HCT116 (cell line): ENCODE results near the gene MEIS2. TPM values are rescaled to one million over a fixed set of nuclear protein-coding genes. Genes with fewer than 3 reads are reported as not detected.

ENCODE experiments used
- ATAC-seq: fragments of 200-7000 bp; cut with Tn5 transposase; 2 replicates; pipeline ENCODE4 v1.9.1; 2020; ENCODE audit warnings: mild to moderate bottlenecking, moderate library complexity
- BruUV-seq: library from RNA; stranded (reverse); fragments of 400-500 nt; replicated peaks from 2 replicates; lab custom pipeline; 2021; lab: Mats Ljungman, UMichigan
- CTCF ChIA-PET: fragments of 300-600 bp; sonication (Branson Sonifier 250); formaldehyde crosslinking; loops from one replicate; lab custom pipeline; 2021; ENCODE audit warnings: antibody characterized with exemption; lab: Charles Lee
- POLR2A ChIA-PET: fragments of 300-600, 350-600 bp; sonication (Branson Sonifier 250); formaldehyde crosslinking; loops from one replicate; lab custom pipeline; 2021; ENCODE audit warnings: antibody characterized with exemption; lab: Charles Lee
- RAD21 ChIA-PET, 2 experiments: fragments of 300-600 bp; sonication (Branson Sonifier 250); formaldehyde crosslinking; loops; one replicate each; lab custom pipeline; 2023; ENCODE audit warnings: low total read pairs in 2 of 2; ENCODE audit not compliant: uncharacterized antibody in 2 of 2, unreplicated experiment in 2 of 2, low non-redundant PET in 1 of 2; lab: Charles Lee
- DNase-seq: peaks from one replicate; pipeline ENCODE4 v3.0.0-alpha.2; 2010; ENCODE audit warnings: low read depth, low spot score
- H2AFZ ChIP-seq: fragments of 200-600 bp; shearing (Covaris generic), sonication (generic); 2 replicates; pipeline ENCODE4 v1.6.1; 2017; ENCODE audit warnings: low read depth, mixed run types, mixed read lengths, antibody characterized with exemption, low read length; ENCODE audit not compliant: poor library complexity, severe bottlenecking
- H3K27ac ChIP-seq: 2 replicates; pipeline ENCODE4 v1.5.1; 2012; ENCODE audit warnings: low read depth, low read length
- H3K27me3 ChIP-seq: fragments of 200-600 bp; sonication (generic); 2 replicates; pipeline ENCODE4 v1.6.1; 2016; ENCODE audit warnings: mixed run types, low read length, mixed read lengths; ENCODE audit not compliant: insufficient read depth
- H3K36me3 ChIP-seq, 2 experiments: fragments of 200-500 bp in 1 of 2; fragments of 200-600 bp in 1 of 2; sonication (Bioruptor generic) in 1 of 2; sonication (generic) in 1 of 2; 2 replicates each; pipeline versions ENCODE4 v1.5.1 to v1.6.1; 2014 to 2016; ENCODE audit warnings: low read length in 2 of 2, inconsistent platforms in 1 of 2, mixed read lengths in 1 of 2, mixed run types in 1 of 2; ENCODE audit not compliant: insufficient read depth in 2 of 2, control insufficient read depth in 1 of 2
- H3K4me1 ChIP-seq, 2 experiments: fragments of 200-600 bp in 1 of 2; sonication (generic) in 1 of 2; 2 replicates each; pipeline versions ENCODE4 v1.5.1 to v1.6.1; 2012 to 2017; ENCODE audit warnings: low read length in 2 of 2, inconsistent platforms in 1 of 2, mild to moderate bottlenecking in 1 of 2, mixed read lengths in 1 of 2, mixed run types in 1 of 2, moderate library complexity in 1 of 2; ENCODE audit not compliant: insufficient read depth in 2 of 2, control insufficient read depth in 1 of 2
- H3K4me2 ChIP-seq: fragments of 200-600 bp; sonication (generic); 2 replicates; pipeline ENCODE4 v1.6.1; 2017; ENCODE audit warnings: mixed run types, low read length, mixed read lengths
- H3K4me3 ChIP-seq, 2 experiments: fragments of 200-600 bp in 1 of 2; sonication (generic) in 1 of 2; replicated peaks in 1 of 2; 2 replicates each; pipeline ENCODE4 v1.5.1; 2011 to 2016; ENCODE audit warnings: low read length in 2 of 2, control low read depth in 1 of 2, low read depth in 1 of 2, mild to moderate bottlenecking in 1 of 2, mixed read lengths in 1 of 2, mixed run types in 1 of 2
- H3K79me2 ChIP-seq: fragments of 200-600 bp; sonication (generic); 2 replicates; pipeline ENCODE4 v1.6.1; 2017; ENCODE audit warnings: mild to moderate bottlenecking, mixed run types, low read length, moderate library complexity, mixed read lengths; ENCODE audit not compliant: insufficient read depth
- H3K9ac ChIP-seq: fragments of 200-600 bp; sonication (generic); 2 replicates; pipeline ENCODE4 v1.6.1; 2016; ENCODE audit warnings: low read length, mixed read lengths
- H3K9me2 ChIP-seq: fragments of 200-600 bp; sonication (generic), shearing (Covaris generic); 2 replicates; pipeline ENCODE4 v1.6.1; 2017; ENCODE audit warnings: mixed run types, mild to moderate bottlenecking, moderate library complexity; ENCODE audit not compliant: insufficient read depth
- H3K9me3 ChIP-seq, 2 experiments: fragments of 200-500 bp in 1 of 2; fragments of 200-600 bp in 1 of 2; sonication (Bioruptor generic) in 1 of 2; sonication (generic) in 1 of 2; 2 replicates each; pipeline ENCODE4 v1.6.1; 2014 to 2017; ENCODE audit warnings: low read length in 2 of 2, mixed read lengths in 2 of 2, inconsistent platforms in 1 of 2, low read depth in 1 of 2, mild to moderate bottlenecking in 1 of 2, mixed run types in 1 of 2, moderate library complexity in 1 of 2; ENCODE audit not compliant: control insufficient read depth in 1 of 2, insufficient read depth in 1 of 2
- H4K20me1 ChIP-seq: fragments of 200-600 bp; sonication (generic), shearing (Covaris generic); 2 replicates; pipeline ENCODE4 v1.6.1; 2017; ENCODE audit warnings: mixed run types, mild to moderate bottlenecking, moderate library complexity; ENCODE audit not compliant: insufficient read depth
- EZH2 ChIP-seq: fragments of 200-600 bp; sonication (generic); IDR thresholded peaks from 2 replicates; pipeline ENCODE4 v1.6.1; 2017; ENCODE audit warnings: antibody characterized with exemption, mixed run types
- EZH2phosphoT487 ChIP-seq: fragments of 200-600 bp; IDR thresholded peaks from 2 replicates; pipeline ENCODE4 v1.6.1; 2018; ENCODE audit warnings: antibody characterized with exemption, borderline replicate concordance
- MAX ChIP-seq: IDR thresholded peaks from 2 replicates; pipeline ENCODE4 v1.6.1; 2012
- POLR2A ChIP-seq: IDR thresholded peaks from 2 replicates; pipeline ENCODE4 v1.7.0; 2011; ENCODE audit warnings: borderline replicate concordance; ENCODE audit not compliant: insufficient read depth, insufficient read length; ENCODE audit errors: extremely low read depth
- SIN3A ChIP-seq: IDR thresholded peaks from 2 replicates; pipeline ENCODE4 v1.6.1; 2012; ENCODE audit warnings: low read depth
- TCF7L2 ChIP-seq: IDR thresholded peaks from 2 replicates; pipeline ENCODE4 v1.7.0; 2011; ENCODE audit warnings: borderline replicate concordance, inconsistent platforms; ENCODE audit not compliant: insufficient read depth, insufficient read length; ENCODE audit errors: extremely low read depth
- ZFX ChIP-seq: fragments of 450-650 bp; IDR thresholded peaks from 2 replicates; pipeline ENCODE4 v1.6.1; 2017
- intact Hi-C: fragments of 100-400 bp; cut with micrococcal nuclease; formaldehyde crosslinking; loops from 2 replicates; pipeline ENCODE4 v1.10.0; 2022
- total RNA-seq: library from RNA; stranded (reverse); gene quantifications from one replicate; pipeline ENCODE4 v1.2.1, GENCODE V29; 2021; ENCODE audit not compliant: unreplicated experiment

MEIS2 gene
- total RNA-seq, 1 experiment from 2014 or later: 11.5 TPM

DNA sequence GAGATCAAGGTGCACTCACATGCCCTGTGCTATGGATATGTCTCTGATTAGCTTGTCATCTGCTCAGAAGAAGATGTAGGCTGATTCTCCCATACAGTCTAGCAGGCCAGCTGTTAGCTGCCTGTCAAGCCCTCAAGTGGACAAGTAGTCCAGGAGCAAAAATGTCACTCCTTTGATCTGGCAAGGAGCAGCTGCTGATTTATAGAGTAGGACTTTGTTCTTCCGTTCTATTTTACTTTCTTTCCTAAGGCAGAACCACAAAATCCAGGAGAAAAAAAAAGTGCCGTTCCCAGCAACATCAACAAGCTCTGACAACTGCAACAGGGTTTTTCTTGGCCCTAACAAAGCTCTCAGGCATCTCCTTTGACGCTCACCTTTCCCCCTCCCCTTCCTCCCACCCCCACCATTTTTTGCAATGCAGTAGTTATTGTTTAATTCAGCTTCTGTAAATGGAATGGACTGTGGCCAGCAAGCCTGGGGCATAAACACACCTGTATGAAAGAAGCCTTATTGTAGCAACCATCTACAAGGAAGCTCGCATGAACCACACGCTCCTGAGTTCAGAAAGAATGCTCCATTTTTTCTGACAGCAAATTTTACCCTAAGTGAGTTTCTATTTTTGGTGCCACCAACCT lies 196.3 kb downstream of the MEIS2 start:
- H3K9ac ChIP-seq: no peak overlapping the region
- intact Hi-C loops: no loop called here
- no peak overlapping the region for H2AFZ ChIP-seq
- TF ChIP-seq EZH2: no peak
- no peak for TF ChIP-seq POLR2A
- no peak for TF ChIP-seq TCF7L2
- no peak for TF ChIP-seq SIN3A
- TF ChIP-seq MAX: no peak
- H3K9me3 ChIP-seq: no peaks in the 10 kb centered on the region
- no peak for DNase-seq
- BruUV-seq: no TSS peak
- H3K4me3 ChIP-seq: no peak overlapping the region
- no peaks in the 10 kb centered on the region for H3K9me2 ChIP-seq
- no peak; the same call in 1 of the 2 replicates for ATAC-seq
- H3K36me3 ChIP-seq: no peaks in the 10 kb centered on the region
- H3K27me3 ChIP-seq: no peaks in the 10 kb centered on the region
- ChIA-PET POLR2A (no interaction called here), CTCF (no interaction called here), RAD21 (no interaction called here)
- H3K4me2 ChIP-seq: no peak overlapping the region
- H4K20me1 ChIP-seq: no peaks in the 10 kb centered on the region
- H3K4me1 ChIP-seq: peaks cover 0 to 13% of the 10 kb centered on the region in 2 experiments; a peak in 1 of 4 replicates
- peak overlapping the region; percentile 51 for H3K27ac ChIP-seq
- no peaks in the 10 kb centered on the region for H3K79me2 ChIP-seq

DNA sequence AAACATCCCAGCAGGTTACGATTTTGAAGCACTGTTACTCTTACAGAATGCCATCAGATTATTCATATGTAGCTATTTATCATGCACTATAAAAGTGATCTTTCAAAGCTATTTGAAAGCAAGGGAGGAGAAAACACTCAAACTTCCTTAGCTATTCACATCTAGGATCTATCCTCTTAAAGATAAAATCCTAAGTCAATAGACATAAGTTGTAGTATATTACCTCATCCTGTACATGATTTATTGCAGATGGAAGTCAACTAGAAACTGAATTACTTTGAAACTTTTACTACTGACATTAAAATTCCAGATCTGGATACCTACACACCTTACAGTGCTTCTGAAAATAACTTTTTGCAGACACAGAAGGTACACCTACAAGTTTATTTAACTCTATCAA lies 197.2 kb downstream of the MEIS2 start:
- H3K4me3 ChIP-seq: no peak overlapping the region
- no peaks in the 10 kb centered on the region for H3K79me2 ChIP-seq
- H3K9ac ChIP-seq: no peak overlapping the region
- H3K9me3 ChIP-seq: no peaks in the 10 kb centered on the region
- H3K4me2 ChIP-seq: no peak overlapping the region
- no peak overlapping the region for H2AFZ ChIP-seq
- BruUV-seq: no TSS peak
- ATAC-seq (no peak), DNase-seq (no peak)
- peaks cover 7 to 21% of the 10 kb centered on the region in 2 experiments; a peak in 2 of 4 replicates for H3K4me1 ChIP-seq
- H3K27me3 ChIP-seq: no peaks in the 10 kb centered on the region
- ChIA-PET CTCF (interaction anchor here (1.1 kb wide), 1 partner anchor 19 kb away, joined by 3 read pairs; no protein-coding TSS in a partner anchor), RAD21 (no interaction called here), POLR2A (no interaction called here)
- H3K36me3 ChIP-seq: no peaks in the 10 kb centered on the region
- no peaks in the 10 kb centered on the region for H3K9me2 ChIP-seq
- H3K27ac ChIP-seq: peak overlapping the region; percentile 51
- TF ChIP-seq ZFX (no peak), EZH2phosphoT487 (no peak)
- no peaks in the 10 kb centered on the region for H4K20me1 ChIP-seq
- intact Hi-C loops: no loop called here
